Measurements from ENCODE around the gene LMBR1. TPM values are rescaled to one million over a fixed set of nuclear protein-coding genes. Genes with fewer than 3 reads are reported as not detected.
"Not testable (repeated sequence)": the region's sequence is repeated elsewhere in the genome, so short reads cannot be mapped to it uniquely, and the experiment has no call there.

The LMBR1 gene
- total RNA-seq, 1 donor from 2014 or later, result 60.5 TPM

GRCh38 chr7:156860099-156860498 lies 32.9 kb downstream of the LMBR1 start:
- not testable (repeated sequence) for H3K27ac Mint-ChIP-seq; H3K4me1 Mint-ChIP-seq (ENCODE audit: low read depth); H3K27me3 Mint-ChIP-seq (ENCODE audit: low read depth); DNase-seq (ENCODE audit: low spot score); H3K4me3 Mint-ChIP-seq (ENCODE audit: low read depth)
- peaks cover 76% of the 10 kb centered on the region for H3K36me3 Mint-ChIP-seq (ENCODE audit: low read depth)
- intact Hi-C loops (cut with micrococcal nuclease), result loop anchor here (2.0 kb wide), 1 partner anchor 33 kb away; the partner anchor contains the start of gene LMBR1
- H3K9me3 Mint-ChIP-seq, result peaks cover 63% of the 10 kb centered on the region

GRCh38 chr7:156858523-156858922 lies 34.5 kb downstream of the LMBR1 start:
- Mint-ChIP-seq H3K27me3 (ENCODE audit: low read depth) (no peaks in the 10 kb centered on the region), H3K4me3 (ENCODE audit: low read depth) (no peak overlapping the region), H3K9me3 (peaks cover 76% of the 10 kb centered on the region), H3K27ac (no peak overlapping the region), H3K4me1 (ENCODE audit: low read depth) (no peaks in the 10 kb centered on the region), H3K36me3 (ENCODE audit: low read depth) (peaks cover 84% of the 10 kb centered on the region)
- intact Hi-C loops (cut with micrococcal nuclease), result no loop called here
- DNase-seq (ENCODE audit: low spot score), result no peak

- no peak overlapping the region for H3K4me3 Mint-ChIP-seq (ENCODE audit: low read depth)
- H3K36me3 Mint-ChIP-seq (ENCODE audit: low read depth), result peaks cover 78% of the 10 kb centered on the region
- DNase-seq (ENCODE audit: low spot score), result no peak
- intact Hi-C loops (cut with micrococcal nuclease), result no loop called here
- H3K27ac Mint-ChIP-seq, result no peak overlapping the region
- H3K9me3 Mint-ChIP-seq, result peaks cover 69% of the 10 kb centered on the region
- no peaks in the 10 kb centered on the region for H3K4me1 Mint-ChIP-seq (ENCODE audit: low read depth)
- H3K27me3 Mint-ChIP-seq (ENCODE audit: low read depth), result no peaks in the 10 kb centered on the region
Observed at GRCh38 chr7:156857757-156858156, 35.2 kb downstream of the LMBR1 start.

GRCh38 chr7:156854654-156855053 lies 38.3 kb downstream of the LMBR1 start:
- no peak overlapping the region for H3K27ac Mint-ChIP-seq
- H3K36me3 Mint-ChIP-seq (ENCODE audit: low read depth), result peaks cover 59% of the 10 kb centered on the region
- H3K9me3 Mint-ChIP-seq, result peaks cover 45% of the 10 kb centered on the region
- no peaks in the 10 kb centered on the region for H3K4me1 Mint-ChIP-seq (ENCODE audit: low read depth)
- H3K4me3 Mint-ChIP-seq (ENCODE audit: low read depth), result no peak overlapping the region
- DNase-seq (ENCODE audit: low spot score), result no peak
- intact Hi-C loops (cut with micrococcal nuclease), result no loop called here
- H3K27me3 Mint-ChIP-seq (ENCODE audit: low read depth), result no peaks in the 10 kb centered on the region

GRCh38 chr7:156848979-156849378 lies 44.0 kb downstream of the LMBR1 start:
- no peak overlapping the region for H3K27ac Mint-ChIP-seq
- no peaks in the 10 kb centered on the region for H3K27me3 Mint-ChIP-seq (ENCODE audit: low read depth)
- DNase-seq (ENCODE audit: low spot score), result no peak
- H3K4me1 Mint-ChIP-seq (ENCODE audit: low read depth), result no peaks in the 10 kb centered on the region
- peaks cover 3% of the 10 kb centered on the region for H3K9me3 Mint-ChIP-seq
- intact Hi-C loops (cut with micrococcal nuclease), result no loop called here
- H3K36me3 Mint-ChIP-seq (ENCODE audit: low read depth), result peaks cover 16% of the 10 kb centered on the region
- no peak overlapping the region for H3K4me3 Mint-ChIP-seq (ENCODE audit: low read depth)

GRCh38 chr7:156845379-156846101 lies 47.4 kb downstream of the LMBR1 start:
- no peaks in the 10 kb centered on the region for H3K27me3 Mint-ChIP-seq (ENCODE audit: low read depth)
- H3K27ac Mint-ChIP-seq, result no peak overlapping the region
- no peak overlapping the region for H3K4me3 Mint-ChIP-seq (ENCODE audit: low read depth)
- intact Hi-C loops (cut with micrococcal nuclease), result no loop called here
- H3K4me1 Mint-ChIP-seq (ENCODE audit: low read depth), result no peaks in the 10 kb centered on the region
- H3K9me3 Mint-ChIP-seq, result no peaks in the 10 kb centered on the region
- H3K36me3 Mint-ChIP-seq (ENCODE audit: low read depth), result peaks cover 6% of the 10 kb centered on the region
- DNase-seq (ENCODE audit: low spot score), result no peak

- H3K4me1 Mint-ChIP-seq (ENCODE audit: low read depth); H3K4me3 Mint-ChIP-seq (ENCODE audit: low read depth); H3K27me3 Mint-ChIP-seq (ENCODE audit: low read depth); H3K36me3 Mint-ChIP-seq (ENCODE audit: low read depth); H3K27ac Mint-ChIP-seq; intact Hi-C loops (cut with micrococcal nuclease); DNase-seq (ENCODE audit: low spot score); H3K9me3 Mint-ChIP-seq: not testable (repeated sequence)
Observed at GRCh38 chr7:156843582-156843981, 49.4 kb downstream of the LMBR1 start.

GRCh38 chr7:156843157-156843556 lies 49.8 kb downstream of the LMBR1 start:
- DNase-seq (ENCODE audit: low spot score), result no peak
- H3K4me3 Mint-ChIP-seq (ENCODE audit: low read depth), result no peak overlapping the region
- H3K9me3 Mint-ChIP-seq, result no peaks in the 10 kb centered on the region
- no peaks in the 10 kb centered on the region for H3K4me1 Mint-ChIP-seq (ENCODE audit: low read depth)
- peaks cover 4% of the 10 kb centered on the region for H3K36me3 Mint-ChIP-seq (ENCODE audit: low read depth)
- intact Hi-C loops (cut with micrococcal nuclease), result no loop called here
- no peak overlapping the region for H3K27ac Mint-ChIP-seq
- no peaks in the 10 kb centered on the region for H3K27me3 Mint-ChIP-seq (ENCODE audit: low read depth)

- intact Hi-C loops (cut with micrococcal nuclease), result no loop called here
- peaks cover under 1% of the 10 kb centered on the region for H3K36me3 Mint-ChIP-seq (ENCODE audit: low read depth)
Observed at GRCh38 chr7:156842740-156843140, 50.2 kb downstream of the LMBR1 start.

GRCh38 chr7:156842317-156842716 lies 50.7 kb downstream of the LMBR1 start:
- Mint-ChIP-seq H3K27ac (no peak overlapping the region), H3K27me3 (ENCODE audit: low read depth) (no peaks in the 10 kb centered on the region), H3K4me1 (ENCODE audit: low read depth) (no peaks in the 10 kb centered on the region), H3K9me3 (no peaks in the 10 kb centered on the region), H3K4me3 (ENCODE audit: low read depth) (no peak overlapping the region), H3K36me3 (ENCODE audit: low read depth) (no peaks in the 10 kb centered on the region)
- no peak for DNase-seq (ENCODE audit: low spot score)
- intact Hi-C loops (cut with micrococcal nuclease), result no loop called here

More at GRCh38 chr7:156842740-156843140, 50.2 kb downstream of the LMBR1 start:
- Mint-ChIP-seq H3K27me3 (ENCODE audit: low read depth) (no peaks in the 10 kb centered on the region), H3K4me3 (ENCODE audit: low read depth) (no peak overlapping the region), H3K27ac (no peak overlapping the region), H3K4me1 (ENCODE audit: low read depth) (no peaks in the 10 kb centered on the region), H3K9me3 (no peaks in the 10 kb centered on the region)
- DNase-seq (ENCODE audit: low spot score), result no peak

- no peak overlapping the region for H3K4me3 Mint-ChIP-seq (ENCODE audit: low read depth)
- DNase-seq (ENCODE audit: low spot score), result no peak
- H3K36me3 Mint-ChIP-seq (ENCODE audit: low read depth), result no peaks in the 10 kb centered on the region
- no peak overlapping the region for H3K27ac Mint-ChIP-seq
- no peaks in the 10 kb centered on the region for H3K27me3 Mint-ChIP-seq (ENCODE audit: low read depth)
- H3K9me3 Mint-ChIP-seq, result no peaks in the 10 kb centered on the region
- H3K4me1 Mint-ChIP-seq (ENCODE audit: low read depth), result no peaks in the 10 kb centered on the region
- intact Hi-C loops (cut with micrococcal nuclease), result no loop called here
Observed at GRCh38 chr7:156841497-156841896, 51.5 kb downstream of the LMBR1 start.

- intact Hi-C loops (cut with micrococcal nuclease), result no loop called here
- Mint-ChIP-seq H3K27me3 (ENCODE audit: low read depth) (no peaks in the 10 kb centered on the region), H3K9me3 (no peaks in the 10 kb centered on the region), H3K4me1 (ENCODE audit: low read depth) (no peaks in the 10 kb centered on the region), H3K4me3 (ENCODE audit: low read depth) (no peak overlapping the region), H3K27ac (no peak overlapping the region), H3K36me3 (ENCODE audit: low read depth) (peaks cover 7% of the 10 kb centered on the region)
- no peak for DNase-seq (ENCODE audit: low spot score)
Observed at GRCh38 chr7:156840134-156840533, 52.8 kb downstream of the LMBR1 start.

GRCh38 chr7:156836443-156836842 lies 56.5 kb downstream of the LMBR1 start:
- no peak overlapping the region for H3K4me3 Mint-ChIP-seq (ENCODE audit: low read depth)
- no peaks in the 10 kb centered on the region for H3K4me1 Mint-ChIP-seq (ENCODE audit: low read depth)
- intact Hi-C loops (cut with micrococcal nuclease), result no loop called here
- H3K27ac Mint-ChIP-seq, result no peak overlapping the region
- no peaks in the 10 kb centered on the region for H3K27me3 Mint-ChIP-seq (ENCODE audit: low read depth)
- DNase-seq (ENCODE audit: low spot score), result no peak
- no peaks in the 10 kb centered on the region for H3K9me3 Mint-ChIP-seq
- peaks cover 15% of the 10 kb centered on the region for H3K36me3 Mint-ChIP-seq (ENCODE audit: low read depth)
